GM19035 (cell line): ENCODE results near the gene NR2F1-AS1.

Source experiments
- ATAC-seq: cut with Tn5 transposase; IDR thresholded peaks from one replicate; pipeline ENCODE4 v1.9.1; 2021; ENCODE audit not compliant: unreplicated experiment

Gene NR2F1-AS1

GRCh38 chr5:93603078-93603792 lies 22.2 kb upstream of the NR2F1-AS1 start:
- no peak for ATAC-seq

- ATAC-seq, result no peak
Observed at GRCh38 chr5:93602241-93603077, 21.4 kb upstream of the NR2F1-AS1 start.

GRCh38 chr5:93601802-93602155 lies 20.8 kb upstream of the NR2F1-AS1 start:
- ATAC-seq, result no peak

- no peak for ATAC-seq
Observed at GRCh38 chr5:93601071-93601801, 20.2 kb upstream of the NR2F1-AS1 start.

- no peak for ATAC-seq
Observed at GRCh38 chr5:93600409-93601070, 19.5 kb upstream of the NR2F1-AS1 start.

- ATAC-seq, result no peak
Observed at GRCh38 chr5:93599399-93600120, 18.5 kb upstream of the NR2F1-AS1 start.

- ATAC-seq, result no peak
Observed at GRCh38 chr5:93599001-93599379, 18.0 kb upstream of the NR2F1-AS1 start.

GRCh38 chr5:93598091-93599000 lies 17.3 kb upstream of the NR2F1-AS1 start:
- no peak for ATAC-seq

GRCh38 chr5:93596676-93597490 lies 15.9 kb upstream of the NR2F1-AS1 start:
- ATAC-seq, result no peak

GRCh38 chr5:93596310-93596675 lies 15.3 kb upstream of the NR2F1-AS1 start:
- no peak for ATAC-seq

GRCh38 chr5:93595420-93596147 lies 14.6 kb upstream of the NR2F1-AS1 start:
- no peak for ATAC-seq

GRCh38 chr5:93594591-93595419 lies 13.8 kb upstream of the NR2F1-AS1 start:
- no peak for ATAC-seq

- ATAC-seq, result no peak
Observed at GRCh38 chr5:93593476-93594131, 12.6 kb upstream of the NR2F1-AS1 start.

GRCh38 chr5:93592883-93593282 lies 11.9 kb upstream of the NR2F1-AS1 start:
- no peak for ATAC-seq

GRCh38 chr5:93591323-93591945 lies 10.4 kb upstream of the NR2F1-AS1 start:
- no peak for ATAC-seq

- ATAC-seq, result no peak
Observed at GRCh38 chr5:93590493-93590892, 9.5 kb upstream of the NR2F1-AS1 start.
